AG10803 (cell line): ENCODE results near the gene CBX6.

Source experiments
- DNase-seq: peaks from one replicate; pipeline ENCODE4 v3.0.0; 2010; ENCODE audit warnings: low read depth
- H3K4me3 ChIP-seq: 2 replicates; pipeline ENCODE4 v1.5.1; 2011; ENCODE audit warnings: mild to moderate bottlenecking, low read length, control low read depth
- CTCF ChIP-seq: conservative IDR thresholded peaks from 2 replicates; pipeline ENCODE4 v1.5.1; 2011; ENCODE audit warnings: mild to moderate bottlenecking, low read length, control low read depth, inconsistent platforms

Gene CBX6

GRCh38 chr22:38901111-38901641, 29.2 kb upstream of the CBX6 start:
- H3K4me3 ChIP-seq = no peak overlapping the region
- TF ChIP-seq CTCF = no peak
- DNase-seq = no peak

- H3K4me3 ChIP-seq = no peak overlapping the region
- no peak for DNase-seq
- TF ChIP-seq CTCF = no peak
Measured at GRCh38 chr22:38900677-38901076, 28.7 kb upstream of the CBX6 start.

- no peak for DNase-seq
- H3K4me3 ChIP-seq = no peak overlapping the region
- no peak for TF ChIP-seq CTCF
Measured at GRCh38 chr22:38891256-38891655, 19.2 kb upstream of the CBX6 start.

- no peak for TF ChIP-seq CTCF
- DNase-seq = no peak
Measured at GRCh38 chr22:38890377-38890776, 18.4 kb upstream of the CBX6 start.

GRCh38 chr22:38886333-38886732, 14.3 kb upstream of the CBX6 start:
- DNase-seq = no peak
- no peak for TF ChIP-seq CTCF
- H3K4me3 ChIP-seq = no peak overlapping the region

More at GRCh38 chr22:38890377-38890776, 18.4 kb upstream of the CBX6 start:
- no peak overlapping the region for H3K4me3 ChIP-seq

GRCh38 chr22:38882972-38883622, 11.1 kb upstream of the CBX6 start:
- no peak overlapping the region for H3K4me3 ChIP-seq
- peak; percentile 21 for DNase-seq
- TF ChIP-seq CTCF = no peak
